HG02759 (cell line): Measurements from ENCODE around the gene ACBD6.

Experiments
- ATAC-seq: cut with Tn5 transposase; IDR thresholded peaks from one replicate; pipeline ENCODE4 v1.9.1; 2021; ENCODE audit warnings: mild to moderate bottlenecking, moderate library complexity; ENCODE audit not compliant: unreplicated experiment

The ACBD6 gene

GRCh38 chr1:180246579-180246978 lies 255.8 kb downstream of the ACBD6 start:
- ATAC-seq: no peak

- no peak for ATAC-seq
Observed at GRCh38 chr1:180244840-180245239, 257.5 kb downstream of the ACBD6 start.

GRCh38 chr1:180243517-180244221 lies 258.7 kb downstream of the ACBD6 start:
- no peak for ATAC-seq

GRCh38 chr1:180241716-180242544 lies 260.4 kb downstream of the ACBD6 start:
- ATAC-seq: no peak

GRCh38 chr1:180239145-180240096 lies 263.0 kb downstream of the ACBD6 start:
- no peak for ATAC-seq

GRCh38 chr1:180238675-180239074 lies 263.7 kb downstream of the ACBD6 start:
- no peak for ATAC-seq
